Right lobe of liver (tissue), 4 donors: Measurements from ENCODE around the gene C3orf20.

ENCODE experiments used
- POLR2A ChIP-seq: fragments of 450-650 bp; IDR thresholded peaks from one replicate; pipeline ENCODE4 v1.6.1; 2017; ENCODE audit warnings: antibody characterized with exemption, mild to moderate bottlenecking
- TF ChIP-seq, protein P1 (sequence below), 4 donors: fragments of 200-600 bp in 3 of 4; fragments of 450-650 bp in 1 of 4; IDR thresholded peaks; one replicate each; pipeline versions ENCODE4 v1.5.1 to v1.8.0; 2016 to 2022; ENCODE audit warnings: antibody characterized with exemption in 4 of 4, mild to moderate bottlenecking in 2 of 4
- donor health status: DM: no; HTN: no; CAD: no.
- donor health status: DM: no; HTN: no; CAD: no.
- donor health status: DM: no; HTN: yes; CAD: no.

DNA sequence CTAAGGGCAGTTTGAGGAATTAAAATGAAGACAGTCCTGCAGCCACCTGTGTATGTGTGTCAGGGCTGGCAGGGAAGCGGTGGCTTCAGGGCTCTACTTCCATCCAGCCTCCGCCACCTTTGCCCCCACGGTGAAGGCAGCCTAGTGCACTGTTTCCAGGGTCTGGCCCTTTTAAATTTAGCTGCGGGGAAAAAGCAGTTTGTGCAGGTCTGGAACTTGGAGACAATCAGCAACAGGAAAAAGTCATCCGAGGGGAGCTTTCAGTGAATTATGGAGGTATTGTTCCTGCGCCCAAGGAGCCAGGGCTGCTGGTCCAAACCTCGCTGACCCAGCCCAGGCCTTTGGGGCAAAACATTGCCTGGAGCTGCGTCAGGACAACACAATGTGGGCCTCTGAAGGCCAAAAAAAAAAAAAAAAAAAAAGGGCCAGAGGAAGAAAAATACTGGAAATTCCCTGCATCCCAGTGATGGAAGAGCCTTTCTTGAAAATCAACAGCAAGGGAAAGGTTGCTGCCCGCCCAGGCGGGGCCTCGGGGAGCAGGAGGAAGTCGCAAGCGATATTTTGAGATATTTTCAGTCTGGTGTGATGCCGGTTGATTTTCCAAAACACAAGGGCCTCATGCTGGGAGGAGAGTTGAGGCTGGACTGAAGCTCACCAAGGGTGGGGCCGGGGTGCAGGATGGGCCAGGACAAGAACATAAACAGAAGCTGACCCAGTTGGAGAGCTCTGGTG is 118.4 kb downstream of the C3orf20 start:
- no peak for TF ChIP-seq POLR2A
- TF ChIP-seq, protein P1, sequence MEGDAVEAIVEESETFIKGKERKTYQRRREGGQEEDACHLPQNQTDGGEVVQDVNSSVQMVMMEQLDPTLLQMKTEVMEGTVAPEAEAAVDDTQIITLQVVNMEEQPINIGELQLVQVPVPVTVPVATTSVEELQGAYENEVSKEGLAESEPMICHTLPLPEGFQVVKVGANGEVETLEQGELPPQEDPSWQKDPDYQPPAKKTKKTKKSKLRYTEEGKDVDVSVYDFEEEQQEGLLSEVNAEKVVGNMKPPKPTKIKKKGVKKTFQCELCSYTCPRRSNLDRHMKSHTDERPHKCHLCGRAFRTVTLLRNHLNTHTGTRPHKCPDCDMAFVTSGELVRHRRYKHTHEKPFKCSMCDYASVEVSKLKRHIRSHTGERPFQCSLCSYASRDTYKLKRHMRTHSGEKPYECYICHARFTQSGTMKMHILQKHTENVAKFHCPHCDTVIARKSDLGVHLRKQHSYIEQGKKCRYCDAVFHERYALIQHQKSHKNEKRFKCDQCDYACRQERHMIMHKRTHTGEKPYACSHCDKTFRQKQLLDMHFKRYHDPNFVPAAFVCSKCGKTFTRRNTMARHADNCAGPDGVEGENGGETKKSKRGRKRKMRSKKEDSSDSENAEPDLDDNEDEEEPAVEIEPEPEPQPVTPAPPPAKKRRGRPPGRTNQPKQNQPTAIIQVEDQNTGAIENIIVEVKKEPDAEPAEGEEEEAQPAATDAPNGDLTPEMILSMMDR (IDR thresholded peaks at IDR 0.05), result no peak
